HEK293 (cell line): ENCODE results near the gene LHFPL2.

Source experiments
- CTCF ChIA-PET: fragments of 350-600 bp; formaldehyde crosslinking; extraction: SDS; loops from one replicate; lab custom pipeline; 2021; ENCODE audit warnings: antibody characterized with exemption; lab: Yijun Ruan, JAX
- POLR2A ChIA-PET: fragments of 300-600 bp; formaldehyde crosslinking; extraction: SDS; loops from one replicate; lab custom pipeline; 2020; ENCODE audit warnings: antibody characterized with exemption, inconsistent platforms; lab: Yijun Ruan, JAX
- H3K27ac ChIP-seq: fragments of 200-500 bp; sonication (Bioruptor generic); 2 replicates; pipeline ENCODE4 v1.5.1; 2014; ENCODE audit warnings: low read depth, low read length, control low read depth, inconsistent platforms; ENCODE audit errors: extremely low read depth
- H3K36me3 ChIP-seq, 2 experiments: fragments of 200-500 bp in 1 of 2; sonication (Bioruptor generic) in 1 of 2; 1 replicate in 1 of 2; 2 replicates in 1 of 2; pipeline ENCODE4 v1.5.1; 2014 to 2017; ENCODE audit warnings: inconsistent platforms in 2 of 2, low read length in 2 of 2; ENCODE audit not compliant: control insufficient read depth in 2 of 2, insufficient read depth in 1 of 2
- H3K4me1 ChIP-seq: fragments of 200-500 bp; sonication (Bioruptor generic); 2 replicates; pipeline ENCODE4 v1.5.1; 2014; ENCODE audit warnings: mild to moderate bottlenecking, low read length, inconsistent platforms; ENCODE audit not compliant: control insufficient read depth, insufficient read depth
- H3K4me3 ChIP-seq: 2 replicates; pipeline ENCODE4 v1.5.1; 2011; ENCODE audit warnings: low read depth, mild to moderate bottlenecking, control low read depth, low read length, moderate library complexity
- H3K9me3 ChIP-seq: fragments of 200-500 bp; sonication (Bioruptor generic); 2 replicates; pipeline ENCODE4 v1.5.1; 2014; ENCODE audit warnings: low read depth, low read length, inconsistent platforms; ENCODE audit not compliant: control insufficient read depth, insufficient read depth
- GLIS2 ChIP-seq: fragments of 450-650 bp; formaldehyde crosslinking; IDR thresholded peaks from 2 replicates; pipeline ENCODE4 v1.5.1; 2016; ENCODE audit warnings: missing biosample characterization, missing genetic modification characterization
- PRDM1 ChIP-seq: fragments of 450-650 bp; formaldehyde crosslinking; IDR thresholded peaks from 2 replicates; pipeline ENCODE4; 2016; ENCODE audit warnings: missing biosample characterization, missing genetic modification characterization
- ZBTB1 ChIP-seq: fragments of 450-650 bp; formaldehyde crosslinking; IDR thresholded peaks from 2 replicates; pipeline ENCODE4 v1.5.1; 2016; ENCODE audit warnings: missing biosample characterization, missing genetic modification characterization
- ZFHX2 ChIP-seq: fragments of 450-650 bp; formaldehyde crosslinking; conservative IDR thresholded peaks from 2 replicates; pipeline ENCODE4 v1.5.1; 2016; ENCODE audit warnings: missing biosample characterization, missing genetic modification characterization
- ZFP3 ChIP-seq: fragments of 450-650 bp; formaldehyde crosslinking; IDR thresholded peaks from 2 replicates; pipeline ENCODE4 v1.5.1; 2016; ENCODE audit warnings: low read depth, missing biosample characterization, missing genetic modification characterization
- ZFP37 ChIP-seq: fragments of 450-650 bp; formaldehyde crosslinking; IDR thresholded peaks from 2 replicates; pipeline ENCODE4 v1.5.1; 2016; ENCODE audit warnings: missing biosample characterization, missing genetic modification characterization
- ZFP69B ChIP-seq: fragments of 450-650 bp; formaldehyde crosslinking; IDR thresholded peaks from 2 replicates; pipeline ENCODE4 v1.5.1; 2016; ENCODE audit warnings: missing biosample characterization, missing genetic modification characterization
- ZNF114 ChIP-seq: fragments of 450-650 bp; formaldehyde crosslinking; IDR thresholded peaks from 2 replicates; pipeline ENCODE4 v1.5.0; 2017; ENCODE audit warnings: missing biosample characterization, missing genetic modification characterization
- ZNF133 ChIP-seq: fragments of 450-650 bp; formaldehyde crosslinking; IDR thresholded peaks from 2 replicates; pipeline ENCODE4 v1.5.1; 2016; ENCODE audit warnings: missing biosample characterization, missing genetic modification characterization
- ZNF2 ChIP-seq: fragments of 450-650 bp; formaldehyde crosslinking; IDR thresholded peaks from 2 replicates; pipeline ENCODE4 v1.5.1; 2016; ENCODE audit warnings: missing biosample characterization, missing genetic modification characterization
- ZNF202 ChIP-seq: fragments of 450-650 bp; formaldehyde crosslinking; IDR thresholded peaks from 2 replicates; pipeline ENCODE4 v1.5.1; 2016; ENCODE audit warnings: missing biosample characterization, missing genetic modification characterization, borderline replicate concordance
- ZNF221 ChIP-seq: fragments of 450-650 bp; formaldehyde crosslinking; IDR thresholded peaks from 2 replicates; pipeline ENCODE4 v1.5.1; 2017; ENCODE audit warnings: missing biosample characterization, missing genetic modification characterization, borderline replicate concordance
- ZNF239 ChIP-seq: fragments of 450-650 bp; formaldehyde crosslinking; IDR thresholded peaks from 2 replicates; pipeline ENCODE4 v1.5.1; 2016; ENCODE audit warnings: missing biosample characterization, missing genetic modification characterization
- ZNF24 ChIP-seq: fragments of 450-650 bp; formaldehyde crosslinking; IDR thresholded peaks from 2 replicates; pipeline ENCODE4 v1.5.1; 2016; ENCODE audit warnings: missing biosample characterization, missing genetic modification characterization
- ZNF404 ChIP-seq: fragments of 450-650 bp; formaldehyde crosslinking; IDR thresholded peaks from 2 replicates; pipeline ENCODE4 v1.5.1; 2017; ENCODE audit warnings: missing biosample characterization, missing genetic modification characterization
- ZNF660 ChIP-seq: fragments of 450-650 bp; IDR thresholded peaks from 2 replicates; pipeline ENCODE4 v1.5.1; 2018; ENCODE audit warnings: missing biosample characterization, mild to moderate bottlenecking, missing genetic modification characterization
- ZNF670 ChIP-seq: fragments of 450-650 bp; formaldehyde crosslinking; IDR thresholded peaks from 2 replicates; pipeline ENCODE4 v1.5.1; 2016; ENCODE audit warnings: missing biosample characterization, missing genetic modification characterization, low read depth
- TF ChIP-seq, protein P1 (sequence below): sonication (generic); formaldehyde crosslinking; IDR thresholded peaks from 2 replicates; pipeline ENCODE4 v1.8.1; 2022; ENCODE audit warnings: mild to moderate bottlenecking, moderate library complexity, missing genetic modification reagents
- TF ChIP-seq, protein P2 (sequence below): fragments of 450-650 bp; formaldehyde crosslinking; optimal IDR thresholded peaks from 2 replicates; pipeline ENCODE3; 2016; ENCODE audit warnings: missing biosample characterization, mild to moderate bottlenecking, missing genetic modification characterization
- TF ChIP-seq, protein P3 (sequence below): IDR thresholded peaks from 2 replicates; pipeline ENCODE4 v1.6.1; 2011; ENCODE audit warnings: mild to moderate bottlenecking, low read depth, low read length, borderline replicate concordance

Gene LHFPL2

DNA sequence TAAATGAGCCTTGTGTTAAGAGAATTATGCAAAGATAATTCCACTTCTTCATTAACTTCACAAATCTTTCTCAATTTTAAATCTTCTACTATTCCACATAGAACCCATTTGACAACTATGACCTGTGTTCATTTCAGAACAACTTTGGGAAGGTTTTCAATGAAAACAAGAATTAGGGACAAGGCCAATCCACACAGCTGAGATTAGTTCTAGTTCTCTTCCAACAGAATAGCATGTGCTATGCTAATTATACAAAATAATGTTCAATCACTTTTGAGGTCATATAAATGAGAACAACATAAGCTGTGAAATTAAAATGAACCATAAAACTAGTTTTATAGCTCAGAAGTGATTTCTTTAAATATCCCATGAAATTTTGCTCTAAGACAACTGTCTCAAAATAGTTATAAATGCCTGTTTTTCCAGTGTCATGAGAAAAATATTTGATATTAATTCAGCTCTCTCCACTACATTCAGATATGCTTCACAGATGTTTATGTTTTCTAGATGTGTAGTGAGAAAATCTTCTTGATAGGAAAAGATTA, 7.2 kb upstream of the LHFPL2 start:
- POLR2A ChIA-PET, result no interaction called here
- no peak overlapping the region for H3K27ac ChIP-seq
- H3K4me3 ChIP-seq, result no peak overlapping the region
- H3K4me1 ChIP-seq, result peaks cover 22% of the 10 kb centered on the region
- TF ChIP-seq ZNF660 (no peak), ZFP3 (tag by site-specific recombination) (no peak), ZBTB1 (tag by site-specific recombination) (no peak), ZNF114 (tag by site-specific recombination) (no peak), ZNF404 (tag by site-specific recombination) (no peak)
- TF ChIP-seq, protein P1, sequence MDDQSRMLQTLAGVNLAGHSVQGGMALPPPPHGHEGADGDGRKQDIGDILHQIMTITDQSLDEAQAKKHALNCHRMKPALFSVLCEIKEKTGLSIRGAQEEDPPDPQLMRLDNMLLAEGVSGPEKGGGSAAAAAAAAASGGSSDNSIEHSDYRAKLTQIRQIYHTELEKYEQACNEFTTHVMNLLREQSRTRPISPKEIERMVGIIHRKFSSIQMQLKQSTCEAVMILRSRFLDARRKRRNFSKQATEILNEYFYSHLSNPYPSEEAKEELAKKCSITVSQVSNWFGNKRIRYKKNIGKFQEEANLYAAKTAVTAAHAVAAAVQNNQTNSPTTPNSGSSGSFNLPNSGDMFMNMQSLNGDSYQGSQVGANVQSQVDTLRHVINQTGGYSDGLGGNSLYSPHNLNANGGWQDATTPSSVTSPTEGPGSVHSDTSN (CRISPR knock-in tag), result no peak
- TF ChIP-seq, protein P2, sequence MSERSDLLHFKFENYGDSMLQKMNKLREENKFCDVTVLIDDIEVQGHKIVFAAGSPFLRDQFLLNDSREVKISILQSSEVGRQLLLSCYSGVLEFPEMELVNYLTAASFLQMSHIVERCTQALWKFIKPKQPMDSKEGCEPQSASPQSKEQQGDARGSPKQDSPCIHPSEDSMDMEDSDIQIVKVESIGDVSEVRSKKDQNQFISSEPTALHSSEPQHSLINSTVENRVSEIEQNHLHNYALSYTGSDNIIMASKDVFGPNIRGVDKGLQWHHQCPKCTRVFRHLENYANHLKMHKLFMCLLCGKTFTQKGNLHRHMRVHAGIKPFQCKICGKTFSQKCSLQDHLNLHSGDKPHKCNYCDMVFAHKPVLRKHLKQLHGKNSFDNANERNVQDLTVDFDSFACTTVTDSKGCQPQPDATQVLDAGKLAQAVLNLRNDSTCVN (tag by site-specific recombination), result no peak
- CTCF ChIA-PET, result interaction anchor here (0.8 kb wide), 1 partner anchor 38 kb away, joined by 3 read pairs; no protein-coding TSS in a partner anchor
- no peaks in the 10 kb centered on the region for H3K9me3 ChIP-seq
- no peaks in the 10 kb centered on the region for H3K36me3 ChIP-seq

DNA sequence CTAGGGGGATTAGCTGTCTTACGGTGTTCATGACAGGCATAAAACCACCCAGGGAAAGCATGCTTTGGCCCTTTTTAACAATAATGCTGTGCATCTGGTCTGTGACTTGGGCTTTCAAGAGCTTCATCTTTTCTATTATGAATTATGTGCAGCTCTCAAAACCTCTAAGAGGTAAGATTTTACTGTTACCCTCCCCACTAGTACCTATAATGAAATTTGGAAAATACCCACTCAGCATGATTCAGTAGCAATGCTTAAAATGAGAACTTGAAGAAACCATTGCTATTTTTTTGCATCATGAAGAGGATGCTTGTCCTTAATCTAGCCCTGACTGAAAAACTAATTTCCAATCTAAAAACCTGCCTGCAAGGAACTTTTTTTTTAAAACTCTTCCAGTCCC, 5.8 kb upstream of the LHFPL2 start:
- H3K4me1 ChIP-seq, result peaks cover 14% of the 10 kb centered on the region
- no peak overlapping the region for H3K4me3 ChIP-seq
- no peaks in the 10 kb centered on the region for H3K36me3 ChIP-seq
- TF ChIP-seq ZFP69B (tag by site-specific recombination) (no peak), ZNF239 (no peak), ZFP37 (tag by site-specific recombination) (no peak), ZNF2 (tag by site-specific recombination) (no peak), PRDM1 (tag by site-specific recombination) (no peak), ZNF133 (no peak), ZNF24 (tag by site-specific recombination) (no peak), ZNF670 (no peak), ZFHX2 (tag by site-specific recombination) (no peak), ZFP3 (tag by site-specific recombination) (no peak), ZNF202 (tag by site-specific recombination) (no peak), ZNF221 (no peak), GLIS2 (tag by site-specific recombination) (no peak)
- TF ChIP-seq, protein P3, sequence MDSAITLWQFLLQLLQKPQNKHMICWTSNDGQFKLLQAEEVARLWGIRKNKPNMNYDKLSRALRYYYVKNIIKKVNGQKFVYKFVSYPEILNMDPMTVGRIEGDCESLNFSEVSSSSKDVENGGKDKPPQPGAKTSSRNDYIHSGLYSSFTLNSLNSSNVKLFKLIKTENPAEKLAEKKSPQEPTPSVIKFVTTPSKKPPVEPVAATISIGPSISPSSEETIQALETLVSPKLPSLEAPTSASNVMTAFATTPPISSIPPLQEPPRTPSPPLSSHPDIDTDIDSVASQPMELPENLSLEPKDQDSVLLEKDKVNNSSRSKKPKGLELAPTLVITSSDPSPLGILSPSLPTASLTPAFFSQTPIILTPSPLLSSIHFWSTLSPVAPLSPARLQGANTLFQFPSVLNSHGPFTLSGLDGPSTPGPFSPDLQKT, result no peak
- H3K9me3 ChIP-seq, result no peaks in the 10 kb centered on the region
- ChIA-PET POLR2A (interaction anchor here (0.5 kb wide), 1 partner anchor 884 kb away, joined by 3 read pairs; no protein-coding TSS in a partner anchor), CTCF (no interaction called here)
- no peak overlapping the region for H3K27ac ChIP-seq
